Skin epidermis (tissue), 12 donors: Measurements from ENCODE around the gene LAMA3.

Experiments used
- H3K27ac ChIP-seq, 21 experiments: fragments of 200-600 bp; sonication (generic) in 11 of 21; one replicate each; pipeline ENCODE4 v1.5.0; 2020; ENCODE audit warnings: mild to moderate bottlenecking in 3 of 21, inconsistent platforms in 2 of 21, moderate library complexity in 2 of 21
- H3K4me3 ChIP-seq, 7 experiments: fragments of 200-600 bp; sonication (generic) in 2 of 7; one replicate each; pipeline ENCODE4 v1.5.0; 2020; ENCODE audit warnings: inconsistent platforms in 2 of 7, mild to moderate bottlenecking in 2 of 7, moderate library complexity in 1 of 7

Gene LAMA3

GRCh38 chr18:23971666-23972230 lies 282.5 kb downstream of the LAMA3 start:
- no peak overlapping the region for H3K4me3 ChIP-seq
- peak overlapping the region in 3 of 21 experiments; percentile 24 to 66 (median 60) for H3K27ac ChIP-seq

- H3K27ac ChIP-seq = peak overlapping the region in 3 of 21 experiments; percentile 24 to 66 (median 60)
Measured at GRCh38 chr18:23972453-23972852, 283.2 kb downstream of the LAMA3 start.

DNA sequence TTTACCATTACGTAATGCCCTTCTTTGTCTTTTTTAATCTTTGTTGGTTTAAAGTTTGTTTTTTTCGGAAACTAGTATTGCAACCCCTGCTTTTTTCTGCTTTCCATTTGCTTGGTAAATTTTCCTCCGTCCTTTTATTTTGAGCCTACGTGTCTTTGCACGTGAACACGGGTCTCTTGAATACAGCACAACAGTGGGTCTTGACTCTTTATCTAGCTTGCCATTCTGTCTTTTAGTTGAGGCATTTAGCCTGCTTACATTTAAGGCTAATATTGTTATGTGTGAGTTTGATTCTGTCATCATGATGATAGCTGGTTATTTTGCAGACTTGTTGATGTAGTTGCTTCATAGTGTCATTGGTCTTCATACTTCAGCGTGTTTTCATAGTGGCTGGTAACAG lies 287.9 kb downstream of the LAMA3 start:
- H3K27ac ChIP-seq = no peak overlapping the region
- no peak overlapping the region for H3K4me3 ChIP-seq

More at GRCh38 chr18:23972453-23972852, 283.2 kb downstream of the LAMA3 start:
- H3K4me3 ChIP-seq = no peak overlapping the region

- Histone ChIP-seq H3K4me3 (no peak overlapping the region), H3K27ac (no peak overlapping the region)
Measured at GRCh38 chr18:23977719-23978483, 288.6 kb downstream of the LAMA3 start.

- Histone ChIP-seq H3K27ac (peak overlapping the region in 4 of 21 experiments; percentile 1 to 58 (median 18)), H3K4me3 (no peak overlapping the region)
Measured at GRCh38 chr18:23981369-23981980, 292.2 kb downstream of the LAMA3 start.

DNA sequence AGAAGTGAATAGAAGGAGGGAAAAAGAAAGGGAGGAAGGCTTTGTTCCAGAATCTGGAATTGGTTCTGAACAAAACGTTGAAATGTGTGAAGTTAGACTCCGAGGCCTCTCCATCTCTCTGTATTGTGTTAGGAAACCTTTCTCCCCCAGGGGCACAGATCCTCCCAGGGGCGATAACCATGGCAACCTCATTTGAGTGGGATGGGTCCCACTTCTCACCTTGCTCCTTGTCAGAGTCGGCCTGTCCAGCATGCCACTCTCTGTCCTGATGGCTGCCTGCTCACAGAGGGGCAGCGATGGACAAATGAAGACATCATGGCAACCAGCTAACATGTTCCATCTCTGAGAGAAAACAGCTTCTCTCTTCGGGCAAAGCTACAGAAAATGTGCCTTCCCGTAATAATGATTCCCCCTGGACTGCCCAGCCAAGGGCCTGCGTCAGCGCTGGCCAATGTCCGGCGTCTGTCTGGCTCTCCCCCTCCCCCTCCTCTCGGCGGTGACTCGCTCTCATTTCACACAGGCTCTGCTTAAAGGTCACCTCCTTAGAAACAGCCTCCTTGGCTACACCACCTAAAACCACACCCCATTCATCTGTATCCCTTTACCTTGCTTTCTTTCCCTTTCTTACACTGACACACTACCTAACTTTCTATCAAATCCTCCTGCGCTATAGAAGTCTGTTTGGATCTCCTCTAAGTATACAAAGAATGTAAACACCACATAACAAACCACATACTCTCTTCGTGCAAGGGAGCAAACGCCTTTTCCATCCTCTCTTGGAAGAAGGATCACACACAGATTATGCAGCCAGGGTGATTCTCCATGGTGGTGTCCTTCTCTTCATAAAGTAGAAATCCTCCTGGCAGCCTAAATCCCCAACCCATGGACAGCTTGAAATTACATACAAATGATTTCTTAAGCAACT lies 293.2 kb downstream of the LAMA3 start:
- peak overlapping the region in 3 of 21 experiments; percentile 1 to 27 (median 10) for H3K27ac ChIP-seq
- H3K4me3 ChIP-seq = no peak overlapping the region

GRCh38 chr18:23983112-23983511 lies 293.9 kb downstream of the LAMA3 start:
- Histone ChIP-seq H3K27ac (no peak overlapping the region), H3K4me3 (no peak overlapping the region)

GRCh38 chr18:23986600-23987359 lies 297.5 kb downstream of the LAMA3 start:
- H3K4me3 ChIP-seq = no peak overlapping the region
- H3K27ac ChIP-seq = no peak overlapping the region

DNA sequence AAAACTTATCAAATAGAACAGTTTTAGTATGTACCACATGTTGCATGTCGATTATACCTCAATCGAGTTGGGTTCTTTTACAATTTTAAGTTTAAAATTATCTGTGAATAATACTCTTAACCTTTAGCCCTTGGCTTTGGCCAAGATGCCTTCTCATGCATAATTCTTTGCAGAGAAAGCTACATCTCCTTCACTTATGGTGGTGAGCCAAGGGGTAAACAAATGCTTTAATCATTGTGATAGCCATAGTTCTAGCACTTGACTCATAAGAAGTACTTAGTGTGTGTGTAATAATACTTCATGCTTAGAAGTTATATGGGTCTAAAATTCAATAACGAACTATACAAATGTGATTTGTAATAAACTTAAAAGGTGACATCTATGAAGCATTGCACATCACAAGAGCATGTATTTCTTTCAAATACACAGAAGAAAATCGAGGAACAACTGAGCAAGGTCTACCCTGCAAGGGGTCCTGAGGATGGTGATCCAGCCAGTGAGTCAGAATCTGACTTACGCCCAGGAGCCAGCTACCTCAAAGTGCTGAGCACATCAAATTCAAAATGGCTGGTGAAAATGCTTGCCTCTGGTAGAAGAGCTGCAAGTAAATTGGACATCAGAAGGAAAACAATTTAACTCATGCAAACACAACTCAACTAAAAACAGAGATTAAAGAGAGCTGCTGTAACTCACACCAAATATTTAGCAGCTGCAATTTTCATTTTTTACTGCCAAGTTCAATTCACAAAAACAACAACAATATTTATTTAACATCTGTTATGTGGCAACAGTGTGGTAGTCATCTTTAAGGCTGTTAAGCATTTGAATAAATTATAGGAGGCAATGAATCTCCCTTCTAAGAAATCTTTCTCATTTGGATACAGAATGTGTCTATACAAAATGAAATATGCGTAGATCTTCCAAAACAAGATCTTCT lies 301.5 kb downstream of the LAMA3 start:
- H3K4me3 ChIP-seq = no peak overlapping the region
- peak overlapping the region in 4 of 21 experiments; percentile 10 to 82 (median 44) for H3K27ac ChIP-seq

- peak overlapping the region in 1 of 7 experiments; percentile 7 for H3K4me3 ChIP-seq
- H3K27ac ChIP-seq = peak overlapping the region in 13 of 21 experiments; percentile 9 to 82 (median 52)
Measured at GRCh38 chr18:23992089-23992940, 303.1 kb downstream of the LAMA3 start.

- Histone ChIP-seq H3K4me3 (peak overlapping the region in 1 of 7 experiments; percentile 7), H3K27ac (peak overlapping the region in 12 of 21 experiments; percentile 9 to 82 (median 54))
Measured at GRCh38 chr18:23992941-23993280, 303.7 kb downstream of the LAMA3 start.

GRCh38 chr18:23994361-23994902 lies 305.2 kb downstream of the LAMA3 start:
- Histone ChIP-seq H3K4me3 (peak overlapping the region in 1 of 7 experiments; percentile 1), H3K27ac (peak overlapping the region in 7 of 21 experiments; percentile 30 to 82 (median 63))

GRCh38 chr18:23995180-23995579 lies 305.9 kb downstream of the LAMA3 start:
- H3K4me3 ChIP-seq = no peak overlapping the region
- H3K27ac ChIP-seq = peak overlapping the region in 2 of 21 experiments; percentile 77 to 82

GRCh38 chr18:23998018-23998417 lies 308.8 kb downstream of the LAMA3 start:
- peak overlapping the region in 10 of 21 experiments; percentile 24 to 88 (median 45) for H3K27ac ChIP-seq
- no peak overlapping the region for H3K4me3 ChIP-seq

- Histone ChIP-seq H3K27ac (peak overlapping the region in 11 of 21 experiments; percentile 13 to 88 (median 69)), H3K4me3 (no peak overlapping the region)
Measured at GRCh38 chr18:23998820-23999219, 309.6 kb downstream of the LAMA3 start.

DNA sequence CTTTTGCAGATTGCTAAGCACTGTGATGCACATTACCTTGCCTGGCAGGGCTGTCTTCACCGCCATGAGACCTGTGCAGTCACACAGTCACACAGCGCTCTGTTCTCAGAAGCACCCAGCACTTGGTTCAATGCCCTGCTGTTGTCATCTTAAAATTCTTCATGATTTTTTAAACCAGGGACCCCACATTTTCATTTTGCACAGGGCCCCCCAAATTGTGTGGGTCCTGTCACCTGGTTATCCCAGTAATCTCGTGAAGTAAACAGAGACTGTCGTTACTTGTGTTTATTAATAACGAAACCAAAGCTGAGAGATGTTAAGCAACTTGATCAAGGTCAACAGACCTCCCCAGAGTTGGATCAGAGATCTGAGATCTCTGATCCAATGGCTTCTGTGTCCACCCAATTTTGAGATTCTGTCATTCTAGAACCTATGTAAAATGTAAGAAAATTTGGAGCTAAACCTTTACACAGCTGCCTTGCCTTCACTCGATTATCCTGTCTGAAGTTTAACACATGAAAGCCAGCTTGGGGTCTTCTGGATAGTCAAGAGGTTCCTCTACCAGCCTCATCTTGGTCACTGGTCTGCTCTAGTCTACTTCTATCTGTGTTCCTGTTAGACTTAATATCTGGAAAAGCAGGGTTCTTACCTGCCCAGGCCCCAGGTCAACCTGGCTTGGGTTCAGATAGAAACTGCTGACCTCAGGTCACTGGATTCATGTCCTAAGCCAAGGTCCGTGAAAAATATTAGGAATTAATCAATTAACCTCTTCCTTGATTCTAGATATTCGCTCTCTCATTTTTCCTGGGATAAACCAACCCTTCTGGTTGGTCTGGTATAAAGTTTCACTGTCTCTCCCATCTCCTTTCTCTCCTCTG lies 311.6 kb downstream of the LAMA3 start:
- no peak overlapping the region for H3K4me3 ChIP-seq
- H3K27ac ChIP-seq = peak overlapping the region in 13 of 21 experiments; percentile 1 to 88 (median 50)
